K562 (cell line): ENCODE results near the gene PAFAH1B2. TPM values are rescaled to one million over a fixed set of nuclear protein-coding genes. Genes with fewer than 3 reads are reported as not detected.

Experiments used
- EP400 ChIP-seq: fragments of 450-650 bp; IDR thresholded peaks from 2 replicates; pipeline ENCODE4 v1.6.1; 2017; ENCODE audit warnings: antibody characterized with exemption, mild to moderate bottlenecking, moderate library complexity
- FOS ChIP-seq: IDR thresholded peaks from 3 replicates; pipeline ENCODE4 v1.6.1; 2011; ENCODE audit not compliant: insufficient read length; ENCODE audit errors: extremely low read depth
- FOXM1 ChIP-seq, 2 experiments: fragments of 450-650 bp in 1 of 2; sonication (generic) in 1 of 2; formaldehyde crosslinking in 1 of 2; IDR thresholded peaks; 2 replicates each; pipeline versions ENCODE4 v1.6.1 to v1.9.0; 2017 to 2022; ENCODE audit warnings: low read depth in 2 of 2, mild to moderate bottlenecking in 2 of 2, missing genetic modification reagents in 1 of 2, moderate library complexity in 1 of 2
- HDAC1 ChIP-seq, 2 experiments: fragments of 450-650 bp; IDR thresholded peaks; 2 replicates each; pipeline ENCODE4 v1.6.1; 2016 to 2017; ENCODE audit warnings: inconsistent platforms in 1 of 2, mild to moderate bottlenecking in 1 of 2, moderate library complexity in 1 of 2
- KHSRP ChIP-seq: fragments of 450-650 bp; IDR thresholded peaks from 2 replicates; pipeline ENCODE4 v1.6.1; 2017
- MXI1 ChIP-seq: IDR thresholded peaks from 2 replicates; pipeline ENCODE4 v1.6.1; 2011; ENCODE audit warnings: low read depth, mild to moderate bottlenecking, improper control_type of control experiment, low read length
- POLR2AphosphoS5 ChIP-seq: IDR thresholded peaks from 2 replicates; pipeline ENCODE4 v1.6.1; 2011; ENCODE audit warnings: mild to moderate bottlenecking, low read depth, low read length, moderate library complexity; ENCODE audit not compliant: control insufficient read depth, insufficient read depth
- PRPF4 ChIP-seq: fragments of 200-400 bp; formaldehyde crosslinking; IDR thresholded peaks from one replicate; pipeline ENCODE4 v1.6.1; 2017; ENCODE audit warnings: low read length, low read depth, mild to moderate bottlenecking; ENCODE audit not compliant: insufficient read depth, poor library complexity, severe bottlenecking
- SAP30 ChIP-seq: fragments of 200-600 bp; sonication (generic); IDR thresholded peaks from 2 replicates; pipeline ENCODE4 v1.6.1; 2012; ENCODE audit warnings: borderline replicate concordance, low read depth, mild to moderate bottlenecking, moderate library complexity, low read length, control low read depth, inconsistent platforms; ENCODE audit not compliant: insufficient read depth, poor library complexity, severe bottlenecking
- SMARCC2 ChIP-seq: fragments of 450-650 bp; IDR thresholded peaks from 2 replicates; pipeline ENCODE4 v1.6.1; 2017; ENCODE audit warnings: antibody characterized with exemption, moderate library complexity, mild to moderate bottlenecking, low read depth
- polyA plus RNA-seq, 8 experiments: library from polyadenylated mRNA; depleted of rRNA in 4 of 8; stranded (reverse) in 5 of 8; unstranded in 3 of 8; fragments of >200 nt; fragmentation: Nextera tagmentation in 2 of 8; fragmentation: Illumina TruSeq in 1 of 8; extraction: Ambion mirVana in 2 of 8; extraction: Trizol in 1 of 8; gene quantifications; 2 replicates each; pipeline versions ENCODE4 v1.2.1 to v1.2.3, GENCODE V29; 2011 to 2014; ENCODE audit warnings: inconsistent platforms in 1 of 8, missing spikeins in 1 of 8
- total RNA-seq, 7 experiments: library from RNA; depleted of rRNA in 6 of 7; stranded (reverse); fragments of >200 nt in 6 of 7; fragmentation: Illumina TruSeq in 2 of 7; extraction: Trizol in 2 of 7; gene quantifications; 2 replicates each; pipeline versions ENCODE4 v1.2.1 to v1.2.3, GENCODE V29; 2011 to 2021; ENCODE audit warnings: low replicate concordance in 1 of 7
- TF ChIP-seq, protein P1 (sequence below): sonication (generic); formaldehyde crosslinking; IDR thresholded peaks from 2 replicates; pipeline ENCODE4 v1.8.0; 2022; ENCODE audit warnings: mild to moderate bottlenecking, low read depth, missing genetic modification reagents
- TF ChIP-seq, protein P2 (sequence below): fragments of 200-800 bp; sonication (Bioruptor generic); IDR thresholded peaks from 2 replicates; pipeline ENCODE4 v1.6.1; 2017; ENCODE audit warnings: missing genetic modification characterization, missing compliant biosample characterization
- TF ChIP-seq, protein P3 (sequence below): fragments of 450-650 bp; IDR thresholded peaks from 2 replicates; pipeline ENCODE4 v1.6.1; 2016; ENCODE audit warnings: missing biosample characterization, missing genetic modification characterization
- TF ChIP-seq, protein P4 (sequence below): fragments of 450-650 bp; formaldehyde crosslinking; conservative IDR thresholded peaks from 2 replicates; pipeline ENCODE4 v1.4.0; 2022; ENCODE audit warnings: mild to moderate bottlenecking, missing genetic modification characterization
- TF ChIP-seq, protein P5 (sequence below), 2 experiments: IDR thresholded peaks; 2 replicates each; pipeline ENCODE4 v1.6.1; 2012; ENCODE audit warnings: improper control_type of control experiment in 2 of 2, low read depth in 2 of 2, low read length in 2 of 2, borderline replicate concordance in 1 of 2

The PAFAH1B2 gene
- total and polyA plus RNA-seq, 9 of the 15 experiments (the other 6 are each of a cell fraction or from before 2014, with no cell fraction given): 27.8 to 94.7 (median 64.9) TPM

DNA sequence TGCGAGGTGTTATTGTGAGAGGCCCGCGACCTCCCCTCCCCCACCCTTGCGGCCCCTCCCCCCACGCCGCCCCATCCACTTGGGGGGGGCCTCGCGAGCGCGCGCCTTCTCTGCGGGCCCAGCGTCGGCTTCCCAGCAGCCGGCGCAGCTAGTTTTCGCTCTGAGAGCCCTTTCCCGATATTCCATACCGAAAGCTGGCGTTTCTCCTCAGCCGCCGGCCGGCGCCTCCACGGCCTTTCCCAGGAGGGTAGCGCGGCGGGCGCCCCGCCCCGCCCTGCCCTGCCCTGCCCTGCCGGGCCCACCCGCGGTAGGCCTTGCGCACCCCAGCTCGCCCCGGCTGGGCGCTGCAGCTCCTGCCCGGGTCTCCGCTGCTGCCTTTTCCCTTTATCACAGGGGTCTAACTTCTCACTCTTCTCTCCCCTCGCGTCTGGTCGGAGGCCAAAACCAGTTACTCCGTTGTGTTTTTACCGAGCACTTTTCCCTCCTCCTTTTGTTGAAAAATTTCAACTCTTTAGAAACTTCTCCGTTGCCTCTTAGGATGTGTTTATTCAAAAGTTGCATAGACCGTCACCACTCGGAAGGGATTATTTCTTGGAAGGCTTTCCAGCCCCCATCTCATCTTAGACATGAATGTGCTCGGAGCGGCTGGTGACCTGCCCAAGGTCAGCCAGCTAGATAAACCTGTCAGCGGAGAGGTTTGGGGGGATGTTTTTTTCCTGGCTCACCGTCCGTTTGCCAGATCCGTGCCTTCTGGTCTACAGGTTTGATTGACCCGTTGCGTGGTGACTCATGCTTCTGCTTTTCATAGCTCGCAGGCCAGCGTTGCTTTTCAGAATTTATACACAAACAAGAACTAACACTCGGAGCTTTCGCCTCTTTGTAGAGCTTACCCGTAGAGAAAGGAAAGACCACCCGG, 648 bp downstream of the PAFAH1B2 start (continued):
- TF ChIP-seq FOS: peak; percentile 22
- TF ChIP-seq FOXM1 (IDR thresholded peaks at IDR 0.05; ENCODE audit: low read depth): 0 out of 2 replicates have a peak, but pooled peaks have one; percentile 15
- no peak for TF ChIP-seq FOXM1 (CRISPR knock-in tag; IDR thresholded peaks at IDR 0.05; ENCODE audit: low read depth)
- TF ChIP-seq, protein P1, sequence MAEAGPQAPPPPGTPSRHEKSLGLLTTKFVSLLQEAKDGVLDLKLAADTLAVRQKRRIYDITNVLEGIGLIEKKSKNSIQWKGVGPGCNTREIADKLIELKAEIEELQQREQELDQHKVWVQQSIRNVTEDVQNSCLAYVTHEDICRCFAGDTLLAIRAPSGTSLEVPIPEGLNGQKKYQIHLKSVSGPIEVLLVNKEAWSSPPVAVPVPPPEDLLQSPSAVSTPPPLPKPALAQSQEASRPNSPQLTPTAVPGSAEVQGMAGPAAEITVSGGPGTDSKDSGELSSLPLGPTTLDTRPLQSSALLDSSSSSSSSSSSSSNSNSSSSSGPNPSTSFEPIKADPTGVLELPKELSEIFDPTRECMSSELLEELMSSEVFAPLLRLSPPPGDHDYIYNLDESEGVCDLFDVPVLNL (CRISPR knock-in tag): no peak
- TF ChIP-seq, protein P2, sequence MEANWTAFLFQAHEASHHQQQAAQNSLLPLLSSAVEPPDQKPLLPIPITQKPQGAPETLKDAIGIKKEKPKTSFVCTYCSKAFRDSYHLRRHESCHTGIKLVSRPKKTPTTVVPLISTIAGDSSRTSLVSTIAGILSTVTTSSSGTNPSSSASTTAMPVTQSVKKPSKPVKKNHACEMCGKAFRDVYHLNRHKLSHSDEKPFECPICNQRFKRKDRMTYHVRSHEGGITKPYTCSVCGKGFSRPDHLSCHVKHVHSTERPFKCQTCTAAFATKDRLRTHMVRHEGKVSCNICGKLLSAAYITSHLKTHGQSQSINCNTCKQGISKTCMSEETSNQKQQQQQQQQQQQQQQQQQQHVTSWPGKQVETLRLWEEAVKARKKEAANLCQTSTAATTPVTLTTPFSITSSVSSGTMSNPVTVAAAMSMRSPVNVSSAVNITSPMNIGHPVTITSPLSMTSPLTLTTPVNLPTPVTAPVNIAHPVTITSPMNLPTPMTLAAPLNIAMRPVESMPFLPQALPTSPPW (CRISPR knock-in tag): peak; percentile 97
- TF ChIP-seq, protein P3, sequence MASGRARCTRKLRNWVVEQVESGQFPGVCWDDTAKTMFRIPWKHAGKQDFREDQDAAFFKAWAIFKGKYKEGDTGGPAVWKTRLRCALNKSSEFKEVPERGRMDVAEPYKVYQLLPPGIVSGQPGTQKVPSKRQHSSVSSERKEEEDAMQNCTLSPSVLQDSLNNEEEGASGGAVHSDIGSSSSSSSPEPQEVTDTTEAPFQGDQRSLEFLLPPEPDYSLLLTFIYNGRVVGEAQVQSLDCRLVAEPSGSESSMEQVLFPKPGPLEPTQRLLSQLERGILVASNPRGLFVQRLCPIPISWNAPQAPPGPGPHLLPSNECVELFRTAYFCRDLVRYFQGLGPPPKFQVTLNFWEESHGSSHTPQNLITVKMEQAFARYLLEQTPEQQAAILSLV (tag): no peak
- TF ChIP-seq, protein P4, sequence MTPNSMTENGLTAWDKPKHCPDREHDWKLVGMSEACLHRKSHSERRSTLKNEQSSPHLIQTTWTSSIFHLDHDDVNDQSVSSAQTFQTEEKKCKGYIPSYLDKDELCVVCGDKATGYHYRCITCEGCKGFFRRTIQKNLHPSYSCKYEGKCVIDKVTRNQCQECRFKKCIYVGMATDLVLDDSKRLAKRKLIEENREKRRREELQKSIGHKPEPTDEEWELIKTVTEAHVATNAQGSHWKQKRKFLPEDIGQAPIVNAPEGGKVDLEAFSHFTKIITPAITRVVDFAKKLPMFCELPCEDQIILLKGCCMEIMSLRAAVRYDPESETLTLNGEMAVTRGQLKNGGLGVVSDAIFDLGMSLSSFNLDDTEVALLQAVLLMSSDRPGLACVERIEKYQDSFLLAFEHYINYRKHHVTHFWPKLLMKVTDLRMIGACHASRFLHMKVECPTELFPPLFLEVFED: no peak
- TF ChIP-seq PRPF4: peak; percentile 93
- TF ChIP-seq, protein P5, sequence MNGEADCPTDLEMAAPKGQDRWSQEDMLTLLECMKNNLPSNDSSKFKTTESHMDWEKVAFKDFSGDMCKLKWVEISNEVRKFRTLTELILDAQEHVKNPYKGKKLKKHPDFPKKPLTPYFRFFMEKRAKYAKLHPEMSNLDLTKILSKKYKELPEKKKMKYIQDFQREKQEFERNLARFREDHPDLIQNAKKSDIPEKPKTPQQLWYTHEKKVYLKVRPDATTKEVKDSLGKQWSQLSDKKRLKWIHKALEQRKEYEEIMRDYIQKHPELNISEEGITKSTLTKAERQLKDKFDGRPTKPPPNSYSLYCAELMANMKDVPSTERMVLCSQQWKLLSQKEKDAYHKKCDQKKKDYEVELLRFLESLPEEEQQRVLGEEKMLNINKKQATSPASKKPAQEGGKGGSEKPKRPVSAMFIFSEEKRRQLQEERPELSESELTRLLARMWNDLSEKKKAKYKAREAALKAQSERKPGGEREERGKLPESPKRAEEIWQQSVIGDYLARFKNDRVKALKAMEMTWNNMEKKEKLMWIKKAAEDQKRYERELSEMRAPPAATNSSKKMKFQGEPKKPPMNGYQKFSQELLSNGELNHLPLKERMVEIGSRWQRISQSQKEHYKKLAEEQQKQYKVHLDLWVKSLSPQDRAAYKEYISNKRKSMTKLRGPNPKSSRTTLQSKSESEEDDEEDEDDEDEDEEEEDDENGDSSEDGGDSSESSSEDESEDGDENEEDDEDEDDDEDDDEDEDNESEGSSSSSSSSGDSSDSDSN (IDR thresholded peaks at IDR 0.05; ENCODE audit: borderline replicate concordance in 1 of 2, low read depth in 2 of 2, low read length in 2 of 2): 0 out of 4 replicates have a peak, but pooled peaks of 1 of the 2 experiments have one; percentile 42
- TF ChIP-seq KHSRP: no peak
- TF ChIP-seq HDAC1 (IDR thresholded peaks at IDR 0.05): 0 out of 4 replicates have a peak, but pooled peaks of 1 of the 2 experiments have one; percentile 33
- peak; percentile 41; the same call in 1 of the 2 replicates for TF ChIP-seq SMARCC2
- peak; percentile 45 for TF ChIP-seq SAP30
- peak; percentile 17; the same call in 1 of the 2 replicates for TF ChIP-seq MXI1
- TF ChIP-seq EP400: no peak
- 0 out of 2 replicates have a peak, but pooled peaks have one; percentile 14 for TF ChIP-seq POLR2AphosphoS5
